Middle frontal gyrus (tissue), 1 donor: Measurements from ENCODE around the gene PPARA.

ENCODE experiments used
- DNase-seq: peaks from one replicate; pipeline ENCODE4 v3.0.0-alpha.2; 2015; ENCODE audit warnings: low spot score; ENCODE audit errors: extremely low spot score

PPARA gene

DNA sequence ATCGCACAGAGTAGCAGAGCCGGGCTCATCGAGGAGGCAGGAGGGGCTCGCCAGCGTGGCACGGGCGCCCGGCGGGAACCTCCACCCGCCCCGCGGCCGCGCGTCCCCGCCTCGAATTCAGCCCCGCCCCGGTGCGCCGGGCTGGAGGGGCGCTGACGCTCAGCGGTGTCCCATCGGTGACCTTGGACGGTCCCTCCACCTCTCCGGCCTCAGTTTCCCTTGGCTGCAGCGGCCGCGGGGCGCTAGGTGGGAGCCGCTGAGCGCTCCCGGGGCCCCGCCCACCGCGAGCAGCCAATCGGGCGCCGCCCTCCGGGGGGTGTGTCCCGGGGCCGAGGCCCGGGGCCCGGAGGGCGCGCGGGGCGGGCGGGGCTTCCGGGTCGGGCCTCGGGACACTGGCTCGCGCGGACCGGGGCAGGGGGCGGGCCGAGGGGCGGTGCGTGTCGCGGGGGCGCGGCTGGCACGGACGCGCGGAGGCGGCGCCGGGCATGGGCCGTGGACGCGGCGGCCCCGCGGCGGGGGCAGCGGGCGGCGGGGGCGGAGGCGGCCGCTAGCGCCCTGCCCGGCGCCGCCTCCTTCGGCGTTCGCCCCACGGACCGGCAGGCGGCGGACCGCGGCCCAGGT, at the start of gene PPARA:
PPARA (plus strand) TSS at position 493 of the 621 bp plus-strand sequence. CDS start 47,858 bp downstream, outside the sequence.
- peak; percentile 68 for DNase-seq

GRCh38 chr22:46102159-46102558, 48.2 kb upstream of the PPARA start:
- DNase-seq: no peak

DNA sequence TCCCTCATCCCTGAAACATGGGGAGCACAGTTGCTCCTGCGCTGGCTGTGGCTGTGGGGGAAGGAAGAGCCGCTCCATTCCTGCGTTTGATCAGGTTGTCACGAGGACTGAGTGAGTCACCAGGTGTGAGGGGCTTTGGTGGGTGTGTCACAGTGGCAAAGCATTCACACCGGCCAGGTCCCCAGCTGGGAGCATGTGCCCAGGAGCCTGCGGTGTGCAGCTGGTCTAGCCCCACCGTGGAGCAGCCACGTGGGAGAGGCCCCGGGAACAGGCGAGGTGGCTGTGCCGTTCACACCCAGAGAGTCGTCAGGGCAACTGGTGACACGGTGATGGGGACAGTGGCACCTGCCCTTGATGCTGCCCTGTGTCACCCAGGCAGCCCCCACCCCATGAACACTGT, 47.6 kb upstream of the PPARA start:
- DNase-seq: no peak

- no peak for DNase-seq
These were observed 47.1 kb upstream of the PPARA start for GRCh38 chr22:46103181-46103580.

- no peak for DNase-seq
These were observed 46.7 kb upstream of the PPARA start for GRCh38 chr22:46103664-46104063.

GRCh38 chr22:46104170-46104880, 46.0 kb upstream of the PPARA start:
- DNase-seq: no peak

DNA sequence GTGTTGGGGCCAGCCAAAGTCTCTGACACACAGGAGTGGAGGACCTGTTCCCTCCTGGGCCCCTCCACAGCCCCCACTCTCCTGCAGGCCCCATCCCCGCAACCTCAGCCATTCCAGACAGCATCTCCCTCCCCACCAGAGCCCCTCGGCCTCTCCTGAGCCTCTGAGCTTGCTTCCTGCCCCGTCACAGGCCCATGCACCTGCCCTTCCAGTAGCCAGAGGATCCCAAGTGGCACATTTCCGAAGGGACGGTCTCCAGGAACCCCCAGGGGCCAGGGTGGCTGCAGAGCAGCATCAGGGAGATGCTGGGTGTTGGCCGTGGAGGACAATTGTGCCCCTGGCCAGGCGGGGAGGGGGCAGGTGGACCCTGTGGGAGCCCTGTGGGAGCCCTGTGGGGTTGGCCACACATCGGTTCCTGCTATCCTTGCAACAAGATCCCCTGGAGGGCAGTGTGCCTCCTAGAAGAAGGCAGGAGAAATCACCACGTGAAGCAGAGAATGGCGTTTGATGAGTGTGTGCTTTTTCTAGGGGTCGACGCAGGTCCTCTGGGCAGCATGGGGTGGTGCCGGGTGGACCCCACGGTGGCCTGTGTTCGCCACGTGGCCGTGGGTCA, 45.3 kb upstream of the PPARA start:
- no peak for DNase-seq

- no peak for DNase-seq
These were observed 44.6 kb upstream of the PPARA start for GRCh38 chr22:46105494-46106278.

- DNase-seq: no peak
These were observed 43.9 kb upstream of the PPARA start for GRCh38 chr22:46106279-46107022.

GRCh38 chr22:46107089-46107664, 43.1 kb upstream of the PPARA start:
- DNase-seq: peak; percentile 33

DNA sequence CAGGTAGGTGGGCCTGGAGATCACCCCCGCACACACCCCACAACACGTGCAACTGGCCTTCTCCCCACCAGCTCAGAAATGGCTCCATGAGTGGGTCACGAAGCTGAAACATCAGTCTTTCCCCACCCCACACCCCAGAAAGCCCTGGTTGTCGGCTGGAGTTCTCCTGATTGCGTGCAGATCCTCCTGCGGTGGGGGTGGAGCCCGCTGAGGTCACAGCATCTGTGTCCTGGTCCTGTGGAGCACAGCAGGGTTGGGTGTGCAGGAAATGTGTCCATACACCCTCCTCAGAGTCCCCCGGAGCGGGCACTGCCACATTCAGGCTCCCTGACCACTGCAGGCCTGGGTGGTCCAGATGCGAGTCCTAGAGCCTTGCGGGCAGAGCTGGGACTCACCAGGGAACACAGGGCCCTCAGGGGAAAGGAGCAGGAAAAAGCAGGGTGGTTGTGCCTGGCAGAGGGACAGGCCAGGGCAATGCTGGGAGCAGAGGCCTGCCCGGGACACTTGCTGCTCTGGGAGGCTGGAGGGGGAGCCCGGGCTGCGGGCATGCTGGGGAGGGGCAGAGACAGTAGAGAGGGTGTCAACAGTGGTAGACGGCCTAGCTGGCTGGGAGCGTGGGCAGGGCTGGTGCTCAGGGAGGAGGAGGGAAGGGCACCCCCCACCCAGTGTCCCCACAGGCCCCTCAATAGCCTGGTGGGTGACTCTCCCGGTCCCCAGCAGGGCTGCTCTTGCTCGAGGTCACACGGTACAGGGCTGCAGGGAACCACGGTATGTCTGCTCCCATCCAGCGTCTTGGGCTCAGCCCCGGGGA, 42.4 kb upstream of the PPARA start:
- no peak for DNase-seq

DNA sequence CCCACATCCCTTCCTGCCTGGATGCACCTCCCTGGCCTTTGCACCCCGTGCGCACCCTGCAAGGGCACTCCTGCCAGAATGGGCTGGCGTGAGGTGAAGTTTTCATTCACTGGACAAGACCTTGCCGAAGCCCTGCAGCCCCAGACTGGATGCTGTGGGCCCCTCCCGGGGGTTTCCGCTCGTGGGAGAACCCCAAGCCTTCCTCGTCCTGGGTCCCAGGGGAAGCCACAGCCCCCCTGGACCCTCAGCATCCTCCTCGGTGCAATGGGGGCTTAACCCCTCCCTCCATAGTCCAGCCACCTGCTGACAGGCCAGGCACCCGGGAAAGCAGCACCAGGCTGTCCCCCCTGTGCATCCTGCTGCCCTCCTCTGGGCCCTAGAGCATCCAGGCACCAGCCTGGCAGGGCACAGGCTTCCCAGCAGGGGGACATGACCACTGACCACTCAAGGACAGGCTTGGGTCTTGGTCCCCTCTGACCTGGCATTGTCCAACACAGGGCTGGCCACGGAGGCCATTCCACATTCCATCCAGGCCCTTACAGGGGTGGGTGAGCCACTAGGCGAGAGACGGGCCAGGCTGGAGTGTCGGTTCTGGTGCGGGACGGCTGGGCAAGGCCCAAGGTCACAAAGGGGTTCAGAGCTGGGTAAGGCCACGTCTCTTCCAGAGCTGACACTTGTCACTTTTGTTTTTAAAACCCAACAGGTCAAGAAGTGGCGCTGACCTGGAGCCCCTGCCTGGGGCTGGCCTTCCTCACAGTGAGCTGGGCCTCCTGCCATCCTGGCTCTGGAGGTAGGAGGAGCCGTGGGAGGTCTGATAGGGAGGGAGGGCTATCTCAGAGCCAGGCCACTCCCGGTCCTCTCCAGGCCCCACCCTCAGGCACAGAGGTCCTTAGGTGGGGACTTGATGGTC, 41.5 kb upstream of the PPARA start:
- no peak for DNase-seq

DNA sequence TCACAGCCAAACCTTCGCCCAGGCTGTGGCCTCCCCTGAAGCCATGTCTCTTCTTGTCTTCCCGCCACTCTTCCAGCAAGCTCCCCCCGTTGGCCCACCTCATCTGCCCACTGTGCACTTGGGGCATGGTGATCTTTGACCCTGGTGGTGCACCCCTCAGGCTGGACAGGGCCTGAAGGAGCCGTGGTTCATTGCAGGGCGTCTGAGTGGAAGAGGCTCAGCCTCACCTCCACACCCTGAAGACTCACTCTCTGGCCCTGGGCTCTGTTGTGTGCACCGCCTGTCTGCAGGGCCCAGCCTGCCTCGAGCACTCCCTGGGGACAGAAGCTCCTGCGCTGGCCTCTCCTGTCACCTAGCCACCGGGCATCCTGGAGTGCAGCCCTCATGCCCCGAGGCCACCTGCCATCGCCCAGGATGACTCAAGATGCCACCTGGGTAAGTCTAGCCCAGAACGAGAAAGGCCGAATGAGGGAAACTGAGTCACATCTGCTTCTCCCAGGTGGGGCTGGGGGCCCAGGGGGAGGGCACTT, 40.8 kb upstream of the PPARA start:
- DNase-seq: no peak

DNA sequence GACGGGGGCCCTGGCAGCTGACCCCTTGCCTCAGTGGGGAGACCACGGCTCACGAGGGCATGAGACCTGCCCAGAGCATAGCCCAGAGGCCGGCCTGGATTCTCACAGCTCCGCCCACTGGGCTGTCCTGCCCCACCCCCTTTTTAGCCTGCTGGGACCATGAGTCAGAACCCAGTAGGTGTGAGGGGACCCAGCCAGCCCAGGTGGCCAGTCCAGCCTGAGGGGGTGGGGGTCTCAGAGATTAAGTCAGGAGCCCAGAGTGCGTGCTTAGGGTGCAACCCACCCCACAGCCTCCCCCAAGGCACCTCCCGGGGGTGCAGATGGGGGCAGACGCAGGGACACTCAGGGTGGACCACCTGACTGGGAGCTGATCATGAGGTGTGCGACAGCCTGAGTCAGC, 40.1 kb upstream of the PPARA start:
- DNase-seq: no peak

DNA sequence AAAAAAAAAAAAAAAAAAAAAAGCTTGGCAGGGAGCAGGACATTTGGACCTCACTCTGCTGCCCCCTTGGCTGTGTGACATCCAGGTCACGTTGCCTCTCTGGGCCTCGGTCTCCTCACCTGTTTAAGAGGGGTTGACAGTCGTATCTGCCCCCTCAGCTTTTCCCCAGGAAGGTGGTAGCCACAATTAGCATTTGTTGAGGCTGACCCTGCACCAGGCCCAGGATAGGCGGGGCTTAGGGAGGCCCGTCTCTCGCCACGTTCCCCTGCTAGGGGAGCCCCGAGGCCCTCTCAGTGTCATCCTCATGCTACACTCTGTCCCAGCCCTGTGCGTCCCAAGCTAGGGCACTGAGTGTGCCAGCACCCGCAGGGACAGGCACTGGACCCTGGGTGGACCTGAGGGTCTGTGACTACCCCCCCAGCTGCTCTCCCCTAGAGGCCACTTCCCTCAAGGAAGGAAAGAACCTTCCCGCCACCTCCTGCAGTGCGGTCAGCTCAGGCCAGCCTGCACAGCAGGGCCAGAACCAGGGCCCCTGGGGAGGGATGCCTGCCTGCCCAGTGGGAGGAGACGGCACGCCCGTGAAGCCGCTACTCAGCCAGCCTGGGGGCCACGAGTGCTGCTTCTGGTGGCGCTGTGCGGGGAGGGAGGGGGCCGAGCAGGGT, 38.5 kb upstream of the PPARA start:
- DNase-seq: no peak

GRCh38 chr22:46112405-46112804, 37.9 kb upstream of the PPARA start:
- DNase-seq: no peak

DNA sequence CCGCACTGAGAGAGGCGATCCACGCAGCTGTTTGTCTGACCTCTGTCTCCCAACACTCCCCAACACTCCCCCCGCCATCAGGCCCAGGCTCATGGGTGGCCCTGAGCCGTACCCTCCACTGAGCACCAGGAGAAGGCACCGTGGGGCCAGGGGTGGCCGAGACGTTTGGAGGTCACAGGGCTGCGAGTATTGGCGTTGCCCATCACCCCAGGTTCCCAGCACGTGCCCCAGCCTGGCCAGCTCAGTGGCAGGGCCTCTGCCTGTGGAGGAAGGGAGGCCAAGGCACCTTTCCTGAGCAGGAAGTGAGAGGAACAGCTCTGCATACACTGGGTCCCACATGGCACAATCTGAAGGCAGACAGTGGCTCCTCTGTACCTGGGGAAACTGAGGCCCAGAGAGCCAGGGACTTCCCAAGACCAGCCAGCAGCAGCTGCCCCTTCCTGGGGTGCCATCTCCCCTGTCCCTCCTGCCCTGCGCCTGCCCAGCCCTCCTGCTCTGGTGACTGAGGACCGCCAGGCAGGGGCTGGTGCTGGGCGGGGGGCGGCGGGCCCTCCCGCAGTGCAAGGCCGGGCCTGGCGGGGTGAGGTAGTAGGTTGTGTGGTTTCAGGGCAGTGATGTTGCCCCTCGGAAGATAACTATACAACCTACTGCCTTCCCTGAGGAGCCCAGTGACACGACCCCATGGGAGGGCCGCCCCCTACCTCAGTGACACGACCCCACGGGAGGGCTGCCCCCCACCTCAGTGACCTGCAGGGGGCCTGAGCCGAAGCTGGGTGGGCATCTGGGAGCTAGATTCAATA, 37.0 kb upstream of the PPARA start:
- no peak for DNase-seq
